Cardiac fibroblast (primary cell): ENCODE results near the gene WDR74.

Source experiments
- DNase-seq, 2 donors: peaks; one replicate each; pipeline versions ENCODE4 v3.0.0 to v3.0.0-alpha.2; 2010; ENCODE audit warnings: low read depth in 2 of 2
- H3K4me3 ChIP-seq, 2 donors: replicated peaks in 1 of 2; 1 replicate in 1 of 2; 2 replicates in 1 of 2; pipeline ENCODE4 v1.5.1; 2011; ENCODE audit warnings: low read depth in 2 of 2, low read length in 2 of 2, mild to moderate bottlenecking in 2 of 2, moderate library complexity in 1 of 2
- CTCF ChIP-seq: IDR thresholded peaks from one replicate; pipeline ENCODE4 v1.5.1; 2011; ENCODE audit warnings: low read depth, mild to moderate bottlenecking, low read length, inconsistent platforms

WDR74 gene

DNA sequence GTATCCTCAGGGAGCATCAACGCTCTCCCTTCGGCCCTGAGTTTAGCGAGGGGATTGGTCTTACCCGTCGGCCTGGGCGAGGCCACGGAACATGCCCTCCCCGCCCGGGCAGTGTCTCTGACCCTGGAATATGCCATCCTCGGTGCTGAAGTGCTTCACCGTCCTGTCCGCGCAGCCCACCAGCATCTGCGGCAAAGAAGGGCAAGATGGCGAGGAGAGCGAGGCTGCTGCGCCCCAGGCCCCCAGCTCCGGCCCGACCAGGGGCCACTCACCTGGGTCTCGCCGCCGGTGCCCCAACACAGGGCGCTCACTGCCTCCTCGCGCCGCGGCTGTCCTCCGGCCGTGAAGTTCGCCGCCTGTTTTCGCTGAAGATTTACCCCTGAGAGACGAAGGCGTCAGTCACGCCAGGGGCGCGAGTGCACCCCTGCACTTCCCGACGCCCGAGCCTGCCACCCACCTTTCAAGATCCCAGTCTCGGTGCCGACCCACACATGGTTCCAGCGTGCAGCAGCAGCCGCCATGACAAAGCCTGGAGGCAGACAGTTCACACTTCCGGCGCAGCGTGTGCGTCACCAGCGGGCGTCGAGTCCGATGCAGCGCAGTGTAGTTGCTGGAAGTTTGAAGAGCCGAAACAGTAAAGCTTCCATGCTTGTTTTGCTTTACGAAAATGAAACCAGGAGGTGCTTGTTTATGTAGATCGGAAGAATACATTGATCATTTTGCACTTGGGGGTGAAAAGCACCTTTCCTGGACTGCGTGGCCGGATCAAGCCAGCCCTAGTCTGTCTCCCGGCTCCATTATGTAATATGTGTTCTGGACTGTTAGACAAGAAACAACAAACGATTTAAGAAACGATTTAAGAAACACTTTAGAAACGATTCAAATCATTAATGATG, at the start of gene WDR74:
TSS of gene WDR74 (minus strand) at position 541 of the 896 bp plus-strand sequence. CDS start at position 521, 20 bp downstream.
- DNase-seq: peak; percentile 93
- TF ChIP-seq CTCF: no peak
- H3K4me3 ChIP-seq: peak within 1 kb of the TSS; percentile 97 to 99

GRCh38 chr11:62889126-62889483, 49.7 kb upstream of the WDR74 start:
- no peak for DNase-seq
- no peak for TF ChIP-seq CTCF
- H3K4me3 ChIP-seq: no peak overlapping the region

GRCh38 chr11:62888406-62888805, 49.0 kb upstream of the WDR74 start:
- no peak for TF ChIP-seq CTCF
- DNase-seq: no peak
- no peak overlapping the region for H3K4me3 ChIP-seq

DNA sequence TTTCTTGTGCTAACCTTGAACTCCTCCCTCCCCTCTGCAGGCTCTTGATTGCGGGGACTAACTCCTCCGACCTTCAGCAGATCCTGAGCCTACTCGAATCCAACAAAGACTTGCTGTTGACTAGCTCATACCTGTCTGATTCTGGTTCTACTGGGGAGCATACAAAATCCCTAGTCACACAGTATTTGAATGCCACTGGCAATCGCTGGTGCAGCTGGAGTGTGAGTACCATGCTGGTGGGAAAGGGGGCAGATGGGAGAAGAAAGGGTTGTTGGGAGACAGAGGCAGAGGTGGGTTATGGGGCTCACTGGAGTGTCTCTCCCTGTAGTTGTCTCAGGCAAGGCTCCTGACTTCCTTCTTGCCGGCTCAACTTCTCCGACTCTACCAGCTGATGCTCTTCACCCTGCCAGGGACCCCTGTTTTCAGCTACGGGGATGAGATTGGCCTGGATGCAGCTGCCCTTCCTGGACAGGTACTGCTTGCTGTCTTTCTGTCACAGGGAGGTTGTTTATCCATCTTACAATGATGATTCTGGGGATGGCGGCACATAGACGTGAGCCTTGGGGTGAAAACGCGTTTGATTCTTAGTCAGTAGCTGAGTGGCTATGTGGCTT, 45.9 kb upstream of the WDR74 start:
- peak overlapping the region in 1 of 2 donors; percentile 19 for H3K4me3 ChIP-seq
- no peak for TF ChIP-seq CTCF
- DNase-seq: no peak

DNA sequence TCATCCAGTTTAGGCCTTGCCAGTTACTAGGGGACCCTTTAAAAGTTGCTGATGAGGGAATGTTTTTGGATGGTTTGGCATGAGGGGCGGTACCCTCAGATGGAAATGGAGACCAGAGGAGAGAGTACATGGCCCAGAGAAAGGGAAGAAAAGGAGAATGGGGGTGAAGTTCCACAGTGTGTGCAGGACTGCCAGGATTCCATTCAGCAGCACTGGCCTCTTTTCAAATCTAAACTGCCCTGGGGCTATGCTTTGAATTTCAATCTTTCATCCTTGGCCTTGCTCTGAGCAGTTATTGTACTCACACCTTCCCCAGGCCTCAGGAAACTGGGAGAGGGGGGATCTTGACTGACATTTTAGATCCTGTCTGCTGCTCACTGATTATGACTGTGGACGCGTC, 44.3 kb upstream of the WDR74 start:
- peak overlapping the region; percentile 97 to 100 for H3K4me3 ChIP-seq
- DNase-seq: no peak
- TF ChIP-seq CTCF: no peak

GRCh38 chr11:62882788-62883501, 43.6 kb upstream of the WDR74 start:
- TF ChIP-seq CTCF: no peak
- H3K4me3 ChIP-seq: peak overlapping the region; percentile 97 to 100
- DNase-seq: no peak
